AG09309 (cell line): ENCODE data around the gene KIAA0513.

Experiments
- DNase-seq: peaks from one replicate; pipeline ENCODE4 v3.0.0-alpha.2; 2010; ENCODE audit warnings: low read depth
- H3K4me3 ChIP-seq: 2 replicates; pipeline ENCODE4 v1.5.1; 2011; ENCODE audit warnings: mild to moderate bottlenecking, low read depth, low read length, moderate library complexity; ENCODE audit not compliant: control insufficient read depth
- TF ChIP-seq, protein P1 (sequence below): IDR thresholded peaks from 2 replicates; pipeline ENCODE4 v1.5.1; 2011; ENCODE audit warnings: mild to moderate bottlenecking, low read depth, low read length, inconsistent platforms; ENCODE audit not compliant: insufficient read depth, control insufficient read depth; ENCODE audit errors: missing control alignments

Gene KIAA0513

DNA sequence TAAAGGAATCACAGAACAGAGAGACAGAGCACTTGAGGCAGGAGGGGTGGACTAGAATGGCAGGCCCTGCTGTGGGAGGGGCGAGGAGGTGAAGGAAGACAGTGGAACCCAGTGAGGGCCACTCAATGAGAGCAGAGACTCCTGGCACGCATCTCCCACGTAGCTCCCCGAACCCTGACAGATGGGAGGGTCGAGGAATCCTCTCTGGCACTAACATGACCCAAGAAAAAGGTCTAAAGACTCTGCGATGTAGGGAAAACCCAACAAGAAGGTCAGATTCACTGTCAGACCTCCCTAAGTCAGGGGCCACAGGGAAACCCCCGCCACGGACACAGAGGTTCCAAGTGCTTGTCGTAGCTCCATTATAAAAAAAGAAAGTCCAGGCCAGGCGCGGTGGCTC is 31.2 kb upstream of the KIAA0513 start:
- no peak for DNase-seq
- TF ChIP-seq, protein P1, sequence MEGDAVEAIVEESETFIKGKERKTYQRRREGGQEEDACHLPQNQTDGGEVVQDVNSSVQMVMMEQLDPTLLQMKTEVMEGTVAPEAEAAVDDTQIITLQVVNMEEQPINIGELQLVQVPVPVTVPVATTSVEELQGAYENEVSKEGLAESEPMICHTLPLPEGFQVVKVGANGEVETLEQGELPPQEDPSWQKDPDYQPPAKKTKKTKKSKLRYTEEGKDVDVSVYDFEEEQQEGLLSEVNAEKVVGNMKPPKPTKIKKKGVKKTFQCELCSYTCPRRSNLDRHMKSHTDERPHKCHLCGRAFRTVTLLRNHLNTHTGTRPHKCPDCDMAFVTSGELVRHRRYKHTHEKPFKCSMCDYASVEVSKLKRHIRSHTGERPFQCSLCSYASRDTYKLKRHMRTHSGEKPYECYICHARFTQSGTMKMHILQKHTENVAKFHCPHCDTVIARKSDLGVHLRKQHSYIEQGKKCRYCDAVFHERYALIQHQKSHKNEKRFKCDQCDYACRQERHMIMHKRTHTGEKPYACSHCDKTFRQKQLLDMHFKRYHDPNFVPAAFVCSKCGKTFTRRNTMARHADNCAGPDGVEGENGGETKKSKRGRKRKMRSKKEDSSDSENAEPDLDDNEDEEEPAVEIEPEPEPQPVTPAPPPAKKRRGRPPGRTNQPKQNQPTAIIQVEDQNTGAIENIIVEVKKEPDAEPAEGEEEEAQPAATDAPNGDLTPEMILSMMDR = no peak
- H3K4me3 ChIP-seq = no peak overlapping the region

DNA sequence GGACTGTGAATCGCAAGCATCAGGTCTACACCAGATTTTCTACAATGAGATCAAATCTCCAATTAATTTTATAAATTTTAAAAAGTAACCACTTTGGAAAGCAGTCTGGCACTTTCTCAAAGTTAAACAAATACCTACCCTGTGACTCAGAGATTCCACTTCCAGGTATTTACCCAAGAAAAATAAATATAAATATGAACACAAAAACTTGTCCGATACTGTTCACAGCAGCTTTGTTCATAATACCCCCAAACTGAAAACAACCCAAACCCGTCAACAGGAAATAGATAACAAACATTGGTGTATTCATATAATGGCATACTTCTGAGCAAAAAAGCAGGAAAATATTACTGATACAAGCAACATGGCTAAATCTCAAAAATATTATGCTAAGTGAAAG is 28.4 kb upstream of the KIAA0513 start:
- DNase-seq = no peak
- H3K4me3 ChIP-seq = no peak overlapping the region
- TF ChIP-seq, protein P1 = no peak

DNA sequence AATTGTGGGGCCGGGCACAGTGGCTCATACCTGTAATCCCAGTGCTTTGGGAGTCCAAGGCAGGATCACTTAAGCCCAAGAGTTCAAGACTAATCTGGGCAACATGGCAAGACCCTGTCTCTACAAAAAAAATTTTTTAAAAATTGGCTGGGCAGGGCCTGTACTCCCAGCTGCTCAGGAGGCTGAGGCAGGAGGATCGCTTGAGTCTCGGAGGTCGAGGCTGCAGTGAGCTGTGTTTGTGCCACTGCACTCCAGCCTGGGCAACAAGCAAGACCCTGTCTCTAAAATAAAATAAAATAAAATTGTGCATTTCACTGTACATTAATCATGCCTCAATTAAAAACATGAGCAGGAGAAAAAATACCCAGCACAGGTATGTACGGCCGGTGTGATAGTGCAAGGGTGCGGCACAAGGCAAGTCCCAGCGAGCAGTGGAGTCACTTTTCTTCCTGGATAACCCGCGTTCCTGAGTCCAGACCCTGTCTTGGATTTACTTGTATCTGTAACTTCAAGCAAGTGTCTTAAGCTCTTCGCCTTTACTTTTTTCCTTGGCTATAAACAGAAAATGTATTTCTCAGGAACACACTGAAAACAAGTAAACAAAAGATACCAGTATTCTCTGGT is 27.6 kb upstream of the KIAA0513 start:
- H3K4me3 ChIP-seq = no peak overlapping the region
- TF ChIP-seq, protein P1 = no peak
- no peak for DNase-seq

DNA sequence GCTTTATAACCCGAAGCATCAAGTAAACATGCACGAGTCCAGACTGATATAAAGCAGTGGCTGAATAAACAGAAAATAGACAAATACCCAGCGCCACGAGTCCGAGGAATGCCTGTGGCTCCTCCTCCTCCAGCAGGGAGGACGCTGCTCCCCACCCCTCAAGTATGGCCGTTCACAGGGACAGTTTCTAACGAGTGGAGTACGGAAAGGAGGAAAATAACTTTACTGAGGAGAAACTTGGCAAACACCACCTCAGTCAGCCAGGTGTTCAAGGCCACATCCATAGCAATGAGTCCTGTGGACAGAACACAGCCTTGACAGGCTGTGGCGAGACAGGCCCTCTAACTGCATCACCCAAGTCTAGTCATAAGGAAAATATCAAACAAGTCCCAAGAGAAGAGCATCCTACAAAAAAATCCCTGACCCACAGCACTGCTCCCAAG is 25.5 kb upstream of the KIAA0513 start:
- DNase-seq = no peak
- TF ChIP-seq, protein P1 = no peak
- no peak overlapping the region for H3K4me3 ChIP-seq

DNA sequence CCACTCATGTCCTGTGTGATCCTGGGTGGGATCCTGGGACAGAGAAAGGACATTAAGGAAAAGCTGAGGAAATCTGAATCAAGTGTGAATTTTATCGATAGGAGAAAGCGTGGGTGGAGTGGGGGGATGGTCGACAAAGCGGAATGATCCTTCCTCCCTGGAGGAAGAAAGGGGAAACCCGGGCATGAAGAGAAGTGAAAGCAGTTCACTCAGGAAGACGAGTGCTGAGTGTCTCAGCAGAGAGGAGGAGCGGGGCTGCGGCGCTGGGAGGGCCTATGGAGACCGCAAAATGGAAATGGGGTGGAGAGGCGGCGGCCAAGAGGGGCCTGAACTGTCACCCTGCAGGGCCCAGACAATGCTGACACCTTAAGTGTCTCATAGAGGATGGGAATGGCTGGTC is 25.0 kb upstream of the KIAA0513 start:
- H3K4me3 ChIP-seq = no peak overlapping the region
- TF ChIP-seq, protein P1 = no peak
- DNase-seq = no peak

DNA sequence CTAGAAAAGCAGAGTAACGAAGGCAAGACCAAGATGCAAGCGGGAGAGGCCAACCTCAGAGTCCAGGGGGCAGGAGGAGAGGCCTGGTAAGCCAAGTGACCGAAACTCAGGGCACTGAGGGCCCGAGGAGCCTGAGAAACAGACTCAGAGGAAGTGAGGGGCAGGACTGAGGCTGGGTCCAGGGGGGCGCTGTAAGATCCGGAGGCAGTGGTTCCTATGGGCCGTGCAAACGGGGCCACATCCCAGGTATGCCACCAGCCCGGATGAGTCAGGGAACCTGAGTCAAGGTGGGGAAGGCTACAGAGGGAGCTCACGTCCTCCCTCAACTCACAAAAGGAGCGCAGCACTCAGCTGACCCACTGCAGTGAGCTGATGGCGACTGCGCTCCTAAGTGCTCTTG is 24.5 kb upstream of the KIAA0513 start:
- no peak overlapping the region for H3K4me3 ChIP-seq
- TF ChIP-seq, protein P1 = no peak
- DNase-seq = no peak
